IPS DF 19.7 (cell line): Measurements from ENCODE around the gene ANKRD13B.

Source experiments
- DNase-seq: peaks from one replicate; pipeline ENCODE4 v3.0.0-alpha.2; 2013; ENCODE audit warnings: low read depth, low spot score

Gene ANKRD13B

DNA sequence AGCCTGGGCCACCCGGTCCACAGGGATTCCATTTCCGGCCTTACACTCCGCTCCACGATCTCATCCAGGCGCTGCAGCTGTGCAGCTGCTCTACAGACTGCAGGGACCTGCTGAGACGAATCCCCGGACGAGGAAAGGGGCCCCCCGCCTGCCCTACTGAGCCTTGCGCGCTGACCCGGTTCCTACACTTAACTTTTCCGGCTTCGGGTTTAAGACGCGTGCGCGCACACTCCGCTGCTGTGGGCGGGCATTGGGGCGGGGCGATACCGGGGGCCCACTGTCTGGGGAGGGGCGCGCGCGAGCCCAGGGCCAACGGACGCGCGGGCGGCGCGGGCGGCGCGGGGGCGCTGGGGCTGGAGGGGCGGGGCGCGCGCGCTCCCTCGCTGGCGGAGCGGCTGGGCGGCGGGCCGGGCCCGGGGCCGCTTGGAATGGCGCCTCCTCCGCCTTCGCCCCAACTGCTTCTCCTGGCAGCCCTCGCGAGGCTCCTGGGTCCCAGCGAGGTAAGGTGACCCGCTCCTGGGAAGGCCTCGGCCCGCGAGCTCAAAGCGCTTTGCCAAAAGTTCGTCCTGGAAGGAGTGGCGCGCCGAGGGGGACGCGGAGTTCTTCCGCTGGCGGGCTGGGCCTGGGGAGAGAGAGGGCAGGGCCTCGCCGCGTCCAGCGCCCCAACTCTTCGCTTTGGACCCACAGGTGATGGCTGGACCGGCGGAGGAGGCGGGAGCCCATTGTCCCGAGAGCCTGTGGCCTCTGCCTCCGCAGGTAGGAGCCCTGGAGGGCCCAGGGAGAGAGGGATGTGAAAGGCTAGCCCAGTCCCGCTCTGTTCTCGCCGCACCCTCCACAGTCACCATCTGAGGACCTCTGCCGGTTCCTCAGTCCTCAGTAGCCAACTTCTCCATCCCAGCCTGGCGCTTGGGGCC, 24.3 kb upstream of the ANKRD13B start, which contains the start of gene TP53I13:
Gene TP53I13, plus strand, starts transcription at position 371 of the 914 bp plus-strand sequence. Its CDS starts 58 bp downstream, at position 429.
- DNase-seq, result no peak

DNA sequence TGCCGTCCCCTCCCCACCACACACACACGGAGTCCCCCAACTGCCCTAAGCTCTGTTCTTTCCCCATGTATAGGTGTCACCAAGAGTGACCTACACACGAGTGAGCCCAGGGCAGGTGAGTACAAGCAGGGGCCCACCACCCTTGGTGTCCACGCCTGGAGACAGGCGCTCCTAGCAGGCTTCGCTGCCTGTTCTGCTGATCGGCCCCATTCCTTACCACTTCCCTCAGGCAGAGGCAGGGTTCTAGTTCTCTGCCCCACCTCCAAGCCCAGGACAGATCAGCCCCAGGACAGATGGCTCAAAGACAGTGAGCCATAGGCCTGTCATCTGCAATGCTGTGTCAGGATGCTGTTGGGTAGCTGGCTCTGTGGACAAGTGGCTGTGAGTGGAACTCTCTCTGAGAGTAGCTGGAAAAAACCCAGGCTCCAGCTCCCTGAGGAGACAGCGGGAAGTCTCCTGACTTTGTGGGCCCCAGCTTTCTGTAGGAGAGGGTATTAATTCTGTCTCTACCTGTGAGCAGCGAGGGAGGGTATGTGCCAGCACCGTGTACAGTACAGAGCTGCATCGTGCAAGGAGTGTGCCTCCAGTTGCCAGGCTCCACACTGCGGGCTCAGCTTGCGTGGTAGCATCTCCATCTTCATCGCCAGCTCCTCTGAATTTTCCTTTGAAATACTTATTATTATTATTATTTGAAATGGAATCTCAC, 23.5 kb upstream of the ANKRD13B start:
- no peak for DNase-seq

DNA sequence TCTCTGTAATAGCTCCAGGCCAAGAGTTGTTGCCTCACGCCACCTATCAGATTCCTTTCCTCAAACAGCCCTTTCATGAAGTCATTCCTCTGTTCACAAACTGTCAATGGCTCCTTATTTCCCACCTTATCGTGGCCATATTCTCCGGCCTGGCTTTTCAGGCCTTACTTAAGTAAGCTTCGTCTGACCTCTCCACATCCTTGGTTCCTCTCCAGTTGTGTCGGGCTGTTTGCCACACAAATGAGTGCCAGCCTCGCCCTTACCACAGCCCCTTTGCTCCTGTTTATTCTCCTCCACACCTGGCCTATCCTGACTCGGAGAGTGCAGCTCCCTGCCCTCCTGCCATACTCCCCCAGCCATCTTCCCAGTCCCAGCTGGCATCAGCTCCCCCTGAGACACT, 22.4 kb upstream of the ANKRD13B start:
- DNase-seq, result no peak

DNA sequence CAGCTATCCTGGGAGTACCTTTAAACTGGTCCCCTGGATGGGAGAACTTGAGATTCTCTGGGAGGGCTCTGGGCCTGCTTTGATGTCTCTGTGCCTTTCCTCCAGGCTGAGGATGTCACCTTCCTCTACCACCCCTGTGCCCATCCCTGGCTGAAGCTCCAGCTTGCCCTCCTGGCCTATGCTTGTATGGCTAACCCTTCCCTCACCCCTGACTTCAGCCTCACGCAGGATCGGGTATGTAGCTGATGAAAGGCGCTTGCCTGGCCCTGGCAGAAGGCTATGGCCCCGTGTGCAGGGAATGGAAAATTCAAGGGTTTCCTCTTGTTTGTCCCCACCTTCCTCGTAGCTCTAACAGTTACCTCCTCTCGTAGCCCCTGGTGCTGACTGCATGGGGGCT, 21.4 kb upstream of the ANKRD13B start:
- no peak for DNase-seq

DNA sequence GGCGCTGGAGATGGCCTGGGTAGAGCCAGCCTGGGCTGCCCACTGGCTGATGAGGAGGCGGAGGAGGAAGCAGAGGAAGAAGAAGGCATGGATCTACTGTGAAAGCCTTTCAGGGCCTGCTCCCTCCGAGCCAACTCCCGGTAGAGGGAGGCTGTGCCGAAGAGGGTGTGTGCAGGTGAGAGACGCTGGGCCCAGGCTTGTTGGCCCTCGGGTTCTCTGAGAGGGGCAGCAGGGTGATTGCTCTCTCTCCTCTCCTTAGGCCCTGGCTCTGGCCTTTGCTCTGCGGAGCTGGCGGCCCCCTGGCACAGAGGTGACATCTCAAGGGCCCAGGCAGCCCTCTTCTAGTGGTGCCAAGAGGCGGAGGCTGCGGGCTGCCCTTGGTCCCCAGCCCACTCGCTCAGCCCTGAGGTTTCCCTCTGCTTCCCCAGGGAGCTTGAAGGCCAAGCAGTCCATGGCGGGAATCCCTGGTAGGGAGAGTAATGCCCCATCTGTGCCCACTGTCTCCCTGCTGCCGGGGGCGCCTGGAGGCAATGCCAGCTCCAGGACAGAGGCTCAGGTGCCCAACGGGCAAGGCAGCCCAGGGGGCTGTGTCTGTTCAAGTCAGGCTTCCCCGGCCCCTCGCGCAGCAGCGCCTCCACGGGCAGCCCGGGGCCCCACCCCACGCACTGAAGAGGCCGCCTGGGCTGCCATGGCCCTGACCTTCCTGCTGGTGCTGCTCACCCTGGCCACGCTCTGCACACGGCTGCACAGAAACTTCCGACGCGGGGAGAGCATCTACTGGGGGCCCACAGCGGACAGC, 20.9 kb upstream of the ANKRD13B start:
- no peak for DNase-seq

DNA sequence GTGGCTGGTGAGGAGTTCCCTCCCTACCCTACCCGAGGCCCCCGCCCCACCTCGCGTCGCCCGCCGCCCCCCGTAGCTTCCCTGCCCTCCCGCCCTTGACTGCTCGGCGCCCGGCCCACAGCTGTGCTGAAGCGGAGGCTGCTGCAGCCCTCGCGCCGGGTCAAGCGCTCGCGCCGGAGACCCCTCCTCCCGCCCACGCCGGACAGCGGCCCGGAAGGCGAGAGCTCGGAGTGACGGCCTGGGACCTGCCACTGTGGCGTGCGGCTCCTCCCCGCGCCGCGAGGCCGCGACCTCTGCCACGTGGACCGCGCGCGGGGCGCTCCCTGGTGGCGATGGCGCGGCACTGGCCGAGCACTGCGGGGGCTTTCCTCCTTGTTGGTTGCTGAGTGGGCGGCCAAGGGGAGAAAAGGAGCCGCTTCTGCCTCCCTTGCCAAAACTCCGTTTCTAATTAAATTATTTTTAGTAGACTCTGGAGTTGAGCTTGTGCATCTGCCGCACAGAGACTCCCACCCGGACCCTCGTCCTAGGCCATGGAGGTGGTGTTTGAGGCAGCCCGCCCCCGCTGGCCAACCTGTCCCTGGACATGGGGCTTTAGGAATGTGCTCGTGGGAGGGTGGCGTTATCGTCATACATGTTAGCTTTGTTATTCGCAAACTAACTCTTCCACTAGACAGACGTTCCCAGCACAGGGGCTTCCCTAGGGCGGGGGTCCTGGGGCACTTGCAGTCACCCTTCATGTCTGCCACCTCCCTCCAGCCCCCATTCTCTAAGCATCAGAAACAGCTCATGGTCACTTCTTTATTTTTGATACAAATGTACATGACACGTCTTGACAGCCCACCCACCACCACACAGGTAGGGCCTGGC, 20.0 kb upstream of the ANKRD13B start:
- no peak for DNase-seq

DNA sequence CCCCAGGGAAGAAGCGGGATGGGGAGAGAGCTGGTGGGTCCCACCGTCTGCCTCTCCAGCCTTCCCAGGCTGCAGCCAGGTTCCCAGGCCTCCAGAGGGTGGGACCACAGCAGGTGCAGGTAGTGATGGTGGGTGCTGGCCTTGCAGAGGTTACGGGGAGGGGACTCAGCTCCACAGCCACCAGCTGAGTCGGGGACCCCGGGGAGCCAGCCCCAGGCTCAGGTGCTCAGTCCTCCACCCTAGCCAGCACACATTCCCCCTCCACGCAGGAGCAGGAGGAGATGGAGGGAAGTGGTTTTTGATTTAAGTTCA, 19.4 kb upstream of the ANKRD13B start:
- DNase-seq, result no peak

DNA sequence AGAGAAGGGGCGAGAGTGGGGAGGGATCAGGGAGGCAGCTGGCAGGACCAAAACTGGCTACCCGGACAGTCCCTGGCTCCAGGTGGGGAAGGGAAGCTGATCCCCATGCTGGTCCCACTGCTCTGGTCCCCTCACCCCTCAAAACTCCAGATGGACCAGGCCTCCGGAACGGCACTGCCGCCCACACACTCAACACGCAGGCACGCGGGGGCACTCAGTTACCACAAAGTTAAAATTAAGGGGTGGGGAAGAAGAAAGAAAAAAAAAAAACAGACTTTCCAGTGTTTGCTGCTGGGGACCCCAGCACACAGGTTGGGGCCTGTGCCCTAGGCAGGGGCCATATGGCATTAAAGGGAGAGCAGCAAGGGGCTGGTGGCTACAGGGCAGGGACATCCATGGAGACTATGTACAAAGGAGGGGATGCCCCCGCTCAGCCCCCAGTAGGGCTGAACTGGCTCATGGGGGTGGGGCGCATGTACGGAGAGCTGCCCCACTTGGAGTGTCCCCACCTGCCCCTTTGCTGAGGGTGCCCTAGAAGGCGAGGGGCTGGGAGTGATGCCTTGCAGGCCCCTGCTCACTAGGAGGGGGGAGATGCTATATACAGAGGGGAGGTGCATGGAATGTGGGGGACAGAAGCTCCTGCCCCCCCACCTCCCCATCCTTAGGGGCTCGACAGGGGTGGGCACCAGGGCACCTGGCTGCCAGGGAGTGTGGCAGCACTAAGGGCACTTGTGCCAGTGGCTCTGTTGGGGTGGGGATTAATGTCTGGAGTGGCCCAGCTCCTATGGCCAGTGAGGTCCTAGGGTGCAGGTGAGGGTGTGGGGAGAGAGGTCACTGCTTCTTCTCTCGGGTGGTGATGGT, 18.8 kb upstream of the ANKRD13B start:
- DNase-seq, result no peak

DNA sequence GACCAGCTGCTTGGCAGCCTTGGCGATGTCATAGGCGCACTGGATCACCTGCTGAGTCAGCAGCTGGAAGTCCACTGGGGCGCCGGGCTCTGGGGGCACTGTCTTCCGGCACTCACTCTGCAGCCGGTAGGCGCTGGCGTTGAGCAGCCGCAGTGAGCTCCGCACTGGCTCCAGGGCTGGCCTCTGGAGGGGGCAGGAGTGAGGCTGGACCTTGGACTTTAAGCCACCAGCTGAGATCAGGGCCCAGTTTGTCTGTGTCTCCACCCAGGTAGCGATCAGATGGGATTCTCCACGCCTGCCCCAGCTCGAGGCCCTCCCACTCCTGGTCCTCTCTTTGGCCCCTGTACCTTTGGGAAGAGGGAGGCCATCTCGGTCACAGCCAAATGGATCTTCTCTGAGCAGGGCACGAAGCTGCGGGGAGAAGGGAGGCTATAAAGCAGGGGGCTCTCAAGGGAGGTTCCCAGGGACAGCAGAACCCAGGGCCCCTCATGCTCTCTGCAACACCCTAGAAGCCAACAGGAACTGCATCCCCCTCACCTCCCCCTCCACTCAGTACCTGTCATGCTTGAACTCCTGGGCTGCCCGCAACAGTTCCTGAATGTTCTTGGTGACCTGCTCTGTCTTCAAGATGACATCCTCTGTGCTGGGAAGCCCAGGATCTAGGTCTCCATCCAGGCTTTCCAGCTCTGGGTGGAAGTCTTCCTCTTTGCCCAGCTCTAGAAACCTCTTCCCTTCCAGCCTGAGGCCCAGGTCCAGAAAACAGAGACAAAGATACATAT, 18.0 kb upstream of the ANKRD13B start:
- DNase-seq, result no peak

DNA sequence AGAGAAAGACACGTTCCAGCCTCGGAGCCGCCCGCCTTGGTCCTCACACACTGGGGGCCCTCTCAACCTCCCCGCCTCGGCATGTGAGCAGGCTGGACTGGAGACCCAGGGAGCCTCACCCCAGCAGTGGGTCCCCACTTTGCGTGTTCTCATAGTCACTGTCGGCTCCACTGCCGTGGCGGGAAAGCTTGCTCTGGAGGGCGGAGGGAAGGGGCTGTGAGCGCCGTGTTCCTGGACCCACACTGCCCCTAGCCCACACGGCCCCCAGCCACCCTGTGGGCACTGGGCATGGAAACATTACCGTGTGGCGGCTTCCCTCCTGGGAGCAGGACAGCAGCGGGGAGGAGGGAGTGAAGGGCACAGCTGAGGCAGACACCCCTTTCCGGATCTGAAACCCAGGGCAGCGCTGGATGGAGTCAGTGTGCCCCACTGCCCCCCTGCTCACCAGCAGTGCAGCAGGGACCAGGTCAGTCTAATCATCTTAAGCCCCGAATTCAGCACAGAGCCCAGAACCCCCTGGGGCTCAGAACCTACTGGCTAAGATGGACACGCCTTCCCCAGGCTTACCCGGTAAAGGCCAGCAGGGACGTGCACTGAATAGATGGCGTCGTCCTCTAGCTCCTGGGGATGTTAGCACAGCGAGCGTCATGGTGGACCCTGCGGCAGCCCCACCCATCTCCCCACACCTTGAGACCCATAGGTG, 17.3 kb upstream of the ANKRD13B start:
- no peak for DNase-seq

DNA sequence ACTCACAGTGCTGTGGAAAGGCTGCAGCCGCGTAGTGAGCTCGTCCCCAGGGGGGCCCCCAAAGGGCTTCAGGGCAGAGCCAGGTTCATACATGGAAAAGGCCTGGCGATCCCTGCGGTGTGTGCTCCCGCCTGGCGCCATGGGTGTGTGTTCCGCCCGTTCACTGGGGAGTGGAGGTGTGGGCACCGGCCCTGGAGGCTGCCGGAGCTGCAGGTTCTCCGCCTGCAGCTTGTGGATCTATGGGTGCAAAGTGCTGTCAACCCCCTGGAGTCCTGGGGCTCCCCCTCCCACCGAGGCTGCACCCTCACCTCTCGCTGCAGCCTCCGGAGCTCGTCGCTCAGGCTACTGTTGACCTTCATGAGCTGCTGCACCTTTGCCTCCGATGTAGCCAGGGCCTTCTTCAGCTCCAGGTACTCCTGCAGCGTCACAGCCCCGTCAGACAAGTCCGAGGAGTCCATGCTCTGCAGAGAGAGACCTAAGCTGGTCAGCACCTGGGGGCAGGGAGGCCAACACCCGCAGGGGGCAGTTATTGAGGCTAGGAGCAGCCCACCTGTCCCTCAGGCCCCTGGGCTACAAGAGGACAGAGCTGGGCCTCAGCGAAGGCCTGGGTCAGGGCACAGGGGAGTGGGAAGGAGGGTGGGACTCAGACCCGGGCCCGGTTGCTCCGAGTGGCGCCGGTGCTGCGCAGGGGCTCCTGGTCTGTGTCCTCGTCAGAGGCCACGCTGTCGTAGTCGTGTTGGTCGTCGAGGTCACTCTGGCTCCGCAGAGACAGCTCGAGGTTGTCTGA, 16.5 kb upstream of the ANKRD13B start:
- DNase-seq, result no peak

DNA sequence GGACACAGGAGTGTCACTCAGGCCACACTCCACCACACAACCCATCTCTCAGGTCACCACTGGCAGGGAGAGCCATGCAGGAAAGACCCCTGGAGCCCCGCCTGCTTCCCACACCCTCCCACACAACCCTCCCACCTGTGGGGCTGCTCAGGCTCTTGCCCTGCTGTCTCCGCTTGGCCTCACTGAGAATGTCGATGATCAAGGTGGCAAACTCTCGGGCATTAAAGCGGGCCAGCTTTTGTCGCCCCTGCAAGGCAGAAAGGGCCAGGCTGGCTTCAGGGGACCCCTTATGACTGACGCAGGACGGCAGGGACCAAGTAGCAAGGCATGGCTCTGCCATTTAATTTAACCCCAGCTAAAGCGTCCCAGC, 15.9 kb upstream of the ANKRD13B start:
- no peak for DNase-seq

DNA sequence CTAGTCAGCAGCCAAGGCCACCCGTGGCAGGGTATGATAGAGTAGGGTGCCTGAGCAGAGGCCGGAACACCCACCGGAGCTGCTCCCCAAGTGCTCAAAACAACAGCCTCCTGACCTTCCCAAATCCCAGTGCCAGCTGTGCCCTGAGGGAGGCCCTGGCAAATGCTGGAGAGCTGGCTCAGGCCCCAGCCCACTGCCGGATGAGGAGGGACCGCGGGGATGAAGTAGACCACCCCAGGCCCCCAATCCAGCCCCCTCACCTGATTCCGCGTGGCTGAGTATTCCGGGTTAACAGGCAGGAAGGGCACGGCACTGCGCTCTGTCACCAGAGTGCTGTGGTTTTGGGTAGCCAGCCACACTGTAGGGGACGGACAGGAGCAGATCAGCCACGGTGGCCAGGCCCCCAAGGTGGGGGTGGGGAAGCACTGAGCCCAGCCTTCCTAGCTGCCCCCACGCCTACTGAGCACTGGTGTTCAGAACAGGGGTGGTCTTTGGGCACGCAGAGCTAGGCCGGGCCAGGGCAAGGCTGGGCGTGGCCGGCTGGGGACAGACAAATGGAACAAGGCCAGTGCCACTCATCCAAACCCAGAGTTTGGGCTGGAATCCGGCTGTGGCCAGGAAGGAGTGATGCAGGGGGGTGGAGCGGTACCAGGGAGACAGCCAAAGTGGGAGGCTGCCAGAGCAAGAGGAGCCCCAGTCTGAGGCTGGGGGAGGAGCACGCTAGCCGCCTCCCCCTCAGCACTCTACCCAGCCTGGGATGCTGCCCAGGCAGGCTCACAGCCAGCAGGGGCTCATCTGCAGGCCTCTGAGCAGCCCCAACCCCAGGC, 15.3 kb upstream of the ANKRD13B start:
- DNase-seq, result no peak

DNA sequence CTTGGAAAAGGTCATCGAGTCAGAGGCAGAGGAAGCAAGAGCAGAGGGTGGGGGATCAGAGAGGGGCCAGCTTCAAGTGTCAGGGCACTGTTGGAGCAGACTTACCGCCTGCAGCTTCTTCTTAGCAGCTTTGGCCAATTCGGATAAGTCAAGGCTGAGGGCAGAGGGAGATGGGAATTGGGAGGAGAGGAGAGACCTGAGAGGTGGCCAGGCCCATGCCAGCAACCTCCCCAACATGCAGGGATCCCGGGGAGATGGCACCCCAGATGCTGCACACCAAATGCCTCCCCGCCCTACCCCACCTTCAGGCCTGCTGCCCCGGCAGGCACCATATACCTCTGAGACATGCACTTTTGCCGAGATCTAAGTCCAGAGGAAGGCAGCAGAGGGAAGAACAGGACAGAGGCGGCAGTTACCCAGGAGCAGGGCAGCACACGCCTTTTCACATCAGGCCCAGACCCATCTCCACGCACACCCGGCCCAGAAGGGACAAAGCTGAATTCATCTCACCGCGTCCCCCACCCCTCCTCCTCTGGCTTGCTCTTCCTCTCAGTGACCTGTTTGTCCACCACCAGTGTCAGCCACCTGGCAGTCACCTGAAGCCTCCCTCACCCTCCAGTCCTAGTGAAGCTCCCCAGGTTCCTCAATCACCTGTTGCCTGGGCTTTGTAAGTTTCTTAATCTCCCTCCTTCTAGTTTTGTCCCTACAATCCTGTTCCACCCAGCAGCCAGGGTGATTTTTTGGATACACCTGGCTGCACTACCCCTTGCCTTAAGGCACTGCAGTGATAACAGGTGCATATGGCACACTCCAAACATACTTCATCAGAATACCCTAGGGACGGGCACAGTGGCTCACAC, 14.1 kb upstream of the ANKRD13B start:
- no peak for DNase-seq

DNA sequence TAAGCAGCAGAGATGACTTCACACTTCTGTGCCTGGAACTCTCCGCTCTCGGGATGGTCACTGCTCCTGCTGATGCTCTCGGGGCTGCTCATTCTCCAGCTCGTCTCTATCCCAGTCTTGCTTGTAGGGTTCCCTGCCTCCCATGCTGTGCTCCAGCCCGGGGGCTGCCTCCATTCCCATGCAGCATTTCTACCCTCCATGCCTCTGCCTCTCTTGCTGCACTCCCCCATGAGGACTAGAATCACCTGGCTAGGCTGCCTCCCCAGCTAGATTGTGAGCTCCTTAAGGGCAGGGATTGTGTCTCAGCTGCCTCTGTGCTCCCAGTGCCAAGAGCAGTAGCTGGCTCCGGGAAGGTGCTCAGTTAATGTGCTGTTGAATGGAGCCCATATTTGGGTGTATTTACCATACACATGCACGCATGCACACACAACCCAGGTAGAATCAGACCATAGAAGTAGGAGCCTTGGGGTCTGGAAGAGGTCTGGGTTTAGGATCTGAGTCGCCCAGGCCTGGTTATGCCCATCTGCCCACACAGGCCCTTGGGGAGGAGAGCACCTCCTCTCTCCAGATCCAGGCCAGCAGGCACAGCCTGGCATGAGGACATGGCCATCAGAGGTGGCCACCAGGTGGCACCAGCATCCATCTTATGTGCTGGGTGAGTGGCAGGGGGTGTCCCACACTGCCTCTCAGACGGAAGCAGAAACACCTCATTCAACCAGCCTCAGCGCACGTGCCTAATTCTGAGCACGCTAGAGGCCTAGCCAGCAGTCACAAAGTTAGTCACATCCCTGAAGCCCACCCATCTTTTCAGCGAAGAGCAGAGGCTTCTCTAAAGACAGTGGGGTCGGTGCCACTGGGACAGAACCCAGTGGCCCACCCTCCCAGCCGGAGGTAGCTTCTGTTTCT, 12.8 kb upstream of the ANKRD13B start:
- no peak for DNase-seq
